Mucosa of rectum (tissue), 2 donors: ENCODE data around the gene MEAK7.

ENCODE experiments used
- H3K27ac ChIP-seq, 2 donors: one replicate each; pipeline ENCODE4 v1.7.0; 2013; ENCODE audit warnings: inconsistent platforms in 2 of 2, low read depth in 2 of 2, low read length in 2 of 2
- H3K27me3 ChIP-seq, 2 donors: one replicate each; pipeline ENCODE4 v1.7.0; 2013; ENCODE audit warnings: low read length in 2 of 2; ENCODE audit not compliant: control insufficient read depth in 2 of 2, insufficient read depth in 2 of 2
- H3K36me3 ChIP-seq, 2 donors: one replicate each; pipeline ENCODE4 v1.7.0; 2013; ENCODE audit warnings: low read length in 2 of 2; ENCODE audit not compliant: control insufficient read depth in 2 of 2, insufficient read depth in 2 of 2
- H3K4me1 ChIP-seq, 2 donors: one replicate each; pipeline ENCODE4 v1.7.0; 2013; ENCODE audit warnings: low read length in 2 of 2, mild to moderate bottlenecking in 1 of 2; ENCODE audit not compliant: control insufficient read depth in 2 of 2, insufficient read depth in 2 of 2
- H3K4me3 ChIP-seq, 2 donors: one replicate each; pipeline ENCODE4 v1.7.0; 2013; ENCODE audit warnings: low read length in 2 of 2
- H3K9ac ChIP-seq, 2 donors: one replicate each; pipeline ENCODE4 v1.7.0; 2013; ENCODE audit warnings: low read length in 2 of 2, low read depth in 1 of 2, mild to moderate bottlenecking in 1 of 2
- H3K9me3 ChIP-seq, 2 donors: one replicate each; pipeline ENCODE4 v1.7.0; 2013; ENCODE audit warnings: low read length in 2 of 2; ENCODE audit not compliant: control insufficient read depth in 2 of 2
- donor health status: healthy.
- donor health status: Normal muscosa, but diverticular disease.

The MEAK7 gene

DNA sequence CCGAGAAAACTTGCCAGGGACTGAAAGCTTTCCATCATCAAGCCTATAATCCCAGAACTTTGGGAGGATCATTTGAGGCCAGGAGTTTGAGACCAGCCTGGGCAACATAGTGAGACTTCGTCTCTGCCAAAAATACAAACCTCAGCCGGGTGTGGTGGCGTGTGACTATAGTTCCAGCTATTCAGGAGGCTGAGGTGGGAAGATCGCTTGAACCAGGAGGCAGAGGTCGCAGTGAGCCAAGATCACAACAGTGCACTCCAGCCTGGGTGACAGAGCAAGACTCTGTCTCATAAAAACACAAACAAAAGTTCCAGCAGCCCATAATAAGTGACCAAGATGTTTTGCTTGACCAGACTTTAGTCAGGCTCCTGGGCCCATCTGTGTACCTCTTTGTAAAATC, 1.9 kb downstream of the MEAK7 start:
- Histone ChIP-seq H3K9me3 (no peaks in the 10 kb centered on the region), H3K4me3 (no peak overlapping the region), H3K27ac (no peak overlapping the region), H3K4me1 (peaks cover 19 to 29% of the 10 kb centered on the region in 2 donors), H3K36me3 (peaks cover 3 to 6% of the 10 kb centered on the region in 2 donors), H3K9ac (no peak overlapping the region), H3K27me3 (no peaks in the 10 kb centered on the region)

DNA sequence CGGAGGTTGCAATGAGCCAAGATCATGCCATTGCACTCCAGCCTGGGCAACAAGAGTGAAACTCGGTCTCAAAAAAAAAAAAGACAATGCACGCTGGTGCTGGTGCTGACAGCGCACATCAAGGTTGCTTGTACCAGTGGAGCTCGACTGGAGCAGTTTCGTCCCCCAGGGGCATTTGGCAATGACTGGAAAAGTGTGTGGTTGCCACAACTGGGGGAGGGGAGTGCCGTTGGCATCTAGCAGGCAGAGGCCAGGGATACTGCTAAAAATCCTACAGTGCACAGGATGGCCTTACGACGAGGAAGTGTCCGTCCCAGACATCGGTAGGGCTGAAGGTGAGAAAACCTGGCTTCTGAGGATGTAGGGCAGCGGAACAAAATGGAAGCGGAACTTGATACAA, 2.4 kb downstream of the MEAK7 start:
- H3K36me3 ChIP-seq, result peaks cover 8 to 11% of the 10 kb centered on the region in 2 donors
- no peaks in the 10 kb centered on the region for H3K27me3 ChIP-seq
- no peak overlapping the region for H3K27ac ChIP-seq
- no peak overlapping the region for H3K9ac ChIP-seq
- H3K4me3 ChIP-seq, result no peak overlapping the region
- H3K9me3 ChIP-seq, result no peaks in the 10 kb centered on the region
- peaks cover 19 to 29% of the 10 kb centered on the region in 2 donors for H3K4me1 ChIP-seq

GRCh38 chr16:84501077-84501735, 3.3 kb downstream of the MEAK7 start:
- peaks cover 14 to 17% of the 10 kb centered on the region in 2 donors for H3K36me3 ChIP-seq
- H3K27ac ChIP-seq, result peak overlapping the region in 1 of 2 donors; percentile 35
- no peak overlapping the region for H3K9ac ChIP-seq
- H3K4me1 ChIP-seq, result peaks cover 19 to 25% of the 10 kb centered on the region in 2 donors
- no peaks in the 10 kb centered on the region for H3K9me3 ChIP-seq
- no peaks in the 10 kb centered on the region for H3K27me3 ChIP-seq
- no peak overlapping the region for H3K4me3 ChIP-seq

DNA sequence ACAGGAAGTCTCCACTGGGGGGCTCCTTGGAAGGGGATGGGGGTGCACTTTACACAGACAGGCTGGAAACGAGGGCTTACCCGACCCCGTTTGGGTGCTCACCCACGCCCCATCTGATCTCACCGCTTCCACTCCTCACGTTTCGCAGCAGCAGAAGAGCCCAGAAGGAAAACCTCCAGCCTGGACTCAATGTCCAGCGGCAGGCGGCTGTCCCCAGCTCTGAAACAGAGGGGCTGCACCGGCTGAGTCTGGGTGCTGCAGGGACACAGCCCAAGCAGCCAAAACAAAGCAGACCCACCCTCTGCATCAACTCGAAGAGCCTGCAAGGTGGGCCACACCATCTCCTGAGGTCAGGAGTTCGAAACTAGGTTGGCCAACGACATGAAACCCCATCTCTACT, 3.9 kb downstream of the MEAK7 start:
- Histone ChIP-seq H3K27me3 (no peaks in the 10 kb centered on the region), H3K4me3 (no peak overlapping the region), H3K27ac (no peak overlapping the region), H3K36me3 (peaks cover 17 to 19% of the 10 kb centered on the region in 2 donors), H3K9me3 (no peaks in the 10 kb centered on the region), H3K4me1 (peaks cover 19% of the 10 kb centered on the region in 2 donors), H3K9ac (no peak overlapping the region)

DNA sequence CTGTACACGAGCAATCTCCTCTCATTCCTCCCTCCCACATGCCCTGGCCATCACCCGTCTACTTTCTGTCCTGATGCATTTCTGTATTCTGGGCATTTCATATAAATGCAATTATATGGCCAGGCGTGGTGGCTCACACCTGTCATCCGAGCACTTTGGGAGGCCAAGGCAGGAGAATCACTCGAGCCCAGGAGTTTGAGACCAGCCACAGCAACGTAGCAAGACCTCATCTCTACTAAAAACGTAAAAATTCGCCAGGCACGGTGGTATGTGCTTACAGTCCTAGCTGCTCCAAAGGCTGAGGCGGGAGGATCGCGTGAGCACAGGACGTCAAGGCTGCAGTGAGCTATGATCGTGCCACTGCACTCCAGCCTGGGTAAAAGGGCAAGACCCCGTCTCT, 4.8 kb downstream of the MEAK7 start:
- no peaks in the 10 kb centered on the region for H3K9me3 ChIP-seq
- peaks cover 12% of the 10 kb centered on the region in 2 donors for H3K4me1 ChIP-seq
- H3K9ac ChIP-seq, result no peak overlapping the region
- H3K27ac ChIP-seq, result no peak overlapping the region
- no peak overlapping the region for H3K4me3 ChIP-seq
- peaks cover 20 to 23% of the 10 kb centered on the region in 2 donors for H3K36me3 ChIP-seq
- H3K27me3 ChIP-seq, result no peaks in the 10 kb centered on the region

GRCh38 chr16:84498859-84499620, 5.4 kb downstream of the MEAK7 start:
- peaks cover 20 to 23% of the 10 kb centered on the region in 2 donors for H3K36me3 ChIP-seq
- no peak overlapping the region for H3K27ac ChIP-seq
- peaks cover 11 to 12% of the 10 kb centered on the region in 2 donors for H3K4me1 ChIP-seq
- H3K9me3 ChIP-seq, result no peaks in the 10 kb centered on the region
- no peak overlapping the region for H3K4me3 ChIP-seq
- H3K27me3 ChIP-seq, result no peaks in the 10 kb centered on the region
- H3K9ac ChIP-seq, result no peak overlapping the region

DNA sequence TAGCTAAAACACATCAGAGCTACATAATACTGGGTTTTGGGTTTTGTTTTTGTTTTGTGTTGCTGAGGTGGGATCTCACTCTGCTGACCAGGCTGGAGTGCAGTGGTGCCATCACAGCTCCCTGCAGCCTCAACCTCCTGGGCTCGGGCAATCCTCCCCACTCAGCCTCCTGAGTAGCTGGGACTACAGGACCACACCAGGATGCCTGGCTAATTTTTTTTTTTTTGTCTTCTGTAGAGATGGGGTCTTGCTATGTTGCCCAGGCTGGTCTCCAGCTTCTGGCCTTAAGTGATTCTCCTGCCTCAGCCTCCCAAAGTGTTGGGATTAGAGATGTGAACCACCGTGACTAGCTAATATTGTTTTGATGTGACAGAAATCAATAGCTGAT, 6.2 kb downstream of the MEAK7 start:
- Histone ChIP-seq H3K27me3 (no peaks in the 10 kb centered on the region), H3K36me3 (peaks cover 20 to 28% of the 10 kb centered on the region in 2 donors), H3K4me1 (peaks cover 3 to 6% of the 10 kb centered on the region in 2 donors), H3K9ac (no peak overlapping the region), H3K4me3 (no peak overlapping the region), H3K9me3 (no peaks in the 10 kb centered on the region), H3K27ac (no peak overlapping the region)

- Histone ChIP-seq H3K27me3 (no peaks in the 10 kb centered on the region), H3K9ac (no peak overlapping the region), H3K27ac (no peak overlapping the region), H3K4me1 (peaks cover 2 to 6% of the 10 kb centered on the region in 2 donors), H3K36me3 (peaks cover 20 to 30% of the 10 kb centered on the region in 2 donors), H3K4me3 (no peak overlapping the region), H3K9me3 (no peaks in the 10 kb centered on the region)
These were observed 6.8 kb downstream of the MEAK7 start for GRCh38 chr16:84497418-84498222.

GRCh38 chr16:84496991-84497390, 7.5 kb downstream of the MEAK7 start:
- no peak overlapping the region for H3K4me3 ChIP-seq
- peaks cover 20 to 28% of the 10 kb centered on the region in 2 donors for H3K36me3 ChIP-seq
- H3K9me3 ChIP-seq, result no peaks in the 10 kb centered on the region
- H3K4me1 ChIP-seq, result peaks cover 2 to 6% of the 10 kb centered on the region in 2 donors
- no peak overlapping the region for H3K9ac ChIP-seq
- H3K27ac ChIP-seq, result no peak overlapping the region
- no peaks in the 10 kb centered on the region for H3K27me3 ChIP-seq

DNA sequence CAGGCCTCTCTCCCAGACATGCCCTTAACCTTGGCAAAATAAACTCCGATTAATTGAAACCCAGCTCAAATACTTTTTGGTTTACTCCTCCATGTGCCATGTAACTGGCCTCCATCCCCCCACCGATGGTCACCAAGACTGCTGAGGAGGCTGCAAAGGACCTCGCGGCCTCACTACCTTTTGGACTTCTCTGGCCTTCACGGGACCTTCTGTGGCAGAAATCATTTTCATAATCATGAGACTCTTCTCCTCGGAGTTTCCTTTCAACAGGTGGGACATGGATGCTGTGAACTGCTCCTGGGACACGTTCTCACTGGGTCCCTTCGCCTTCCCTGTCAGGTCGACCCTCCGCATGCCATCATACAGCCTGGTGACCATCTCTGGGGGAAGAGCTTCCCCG, 9.0 kb downstream of the MEAK7 start:
- Histone ChIP-seq H3K27me3 (no peaks in the 10 kb centered on the region), H3K4me1 (no peaks in the 10 kb centered on the region), H3K9ac (no peak overlapping the region), H3K4me3 (no peak overlapping the region), H3K27ac (no peak overlapping the region), H3K36me3 (peaks cover 20 to 28% of the 10 kb centered on the region in 2 donors), H3K9me3 (no peaks in the 10 kb centered on the region)
